ENCODE results near the gene CCDC184.
"Not testable (repeated sequence)": the region's sequence is repeated elsewhere in the genome, so short reads cannot be mapped to it uniquely, and the experiment has no call there.

CCDC184 gene

DNA sequence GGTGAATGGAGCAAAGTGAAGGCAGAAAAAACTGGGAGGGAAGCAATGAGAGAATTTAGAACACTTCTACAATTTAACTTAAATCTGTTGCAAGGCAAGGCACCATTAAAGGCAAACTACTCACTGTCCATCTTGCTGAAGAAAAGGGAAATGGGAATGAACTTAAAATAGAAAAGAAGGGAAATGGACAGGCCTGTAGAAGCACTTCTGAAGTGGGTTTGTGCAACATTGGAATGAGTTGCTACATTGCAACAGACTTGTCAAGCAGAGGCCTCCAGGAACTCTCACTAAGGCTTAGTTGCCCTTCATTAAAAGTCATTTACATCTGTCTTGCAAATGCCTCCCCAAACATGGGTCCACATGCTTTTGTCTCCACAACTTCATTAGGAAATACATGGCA lies 33.3 kb downstream of the CCDC184 start:
- Histone ChIP-seq H3K27ac (no peak overlapping the region), H3K9me3 (no peaks in the 10 kb centered on the region), H3K36me3 (no peaks in the 10 kb centered on the region), H3K4me3 (ENCODE audit: low read depth in 1 of 2, low read length in 1 of 2) (no peak overlapping the region), H3K27me3 (no peaks in the 10 kb centered on the region), H3K4me1 (ENCODE audit: control insufficient read depth in 1 of 2, insufficient read depth in 1 of 2, low read depth in 1 of 2, low read length in 1 of 2) (peaks cover 5 to 17% of the 10 kb centered on the region in 2 experiments)
- TF ChIP-seq, protein P1, sequence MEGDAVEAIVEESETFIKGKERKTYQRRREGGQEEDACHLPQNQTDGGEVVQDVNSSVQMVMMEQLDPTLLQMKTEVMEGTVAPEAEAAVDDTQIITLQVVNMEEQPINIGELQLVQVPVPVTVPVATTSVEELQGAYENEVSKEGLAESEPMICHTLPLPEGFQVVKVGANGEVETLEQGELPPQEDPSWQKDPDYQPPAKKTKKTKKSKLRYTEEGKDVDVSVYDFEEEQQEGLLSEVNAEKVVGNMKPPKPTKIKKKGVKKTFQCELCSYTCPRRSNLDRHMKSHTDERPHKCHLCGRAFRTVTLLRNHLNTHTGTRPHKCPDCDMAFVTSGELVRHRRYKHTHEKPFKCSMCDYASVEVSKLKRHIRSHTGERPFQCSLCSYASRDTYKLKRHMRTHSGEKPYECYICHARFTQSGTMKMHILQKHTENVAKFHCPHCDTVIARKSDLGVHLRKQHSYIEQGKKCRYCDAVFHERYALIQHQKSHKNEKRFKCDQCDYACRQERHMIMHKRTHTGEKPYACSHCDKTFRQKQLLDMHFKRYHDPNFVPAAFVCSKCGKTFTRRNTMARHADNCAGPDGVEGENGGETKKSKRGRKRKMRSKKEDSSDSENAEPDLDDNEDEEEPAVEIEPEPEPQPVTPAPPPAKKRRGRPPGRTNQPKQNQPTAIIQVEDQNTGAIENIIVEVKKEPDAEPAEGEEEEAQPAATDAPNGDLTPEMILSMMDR (IDR thresholded peaks at IDR 0.05): no peak

DNA sequence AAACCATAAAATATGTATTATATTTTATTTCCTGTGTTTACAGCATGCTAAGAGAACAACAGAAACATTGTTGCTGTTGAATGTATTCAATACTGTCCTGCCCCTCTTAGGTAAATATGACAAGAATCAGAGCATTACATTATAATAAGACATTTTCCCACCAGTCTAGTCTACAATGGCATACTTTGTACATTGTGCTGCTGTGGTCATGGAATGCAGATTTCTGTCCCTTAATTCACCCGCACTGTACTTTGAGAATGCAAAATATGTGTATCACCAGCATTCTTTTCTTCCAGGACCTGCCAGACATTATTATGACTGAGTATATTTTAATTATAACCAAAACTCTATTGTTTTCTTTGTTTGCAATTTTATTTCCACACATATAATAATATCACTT lies 36.2 kb downstream of the CCDC184 start:
- Histone ChIP-seq H3K27ac (no peak overlapping the region), H3K4me3 (ENCODE audit: low read depth in 1 of 2, low read length in 1 of 2) (no peak overlapping the region), H3K4me1 (ENCODE audit: control insufficient read depth in 1 of 2, insufficient read depth in 1 of 2, low read depth in 1 of 2, low read length in 1 of 2) (peaks cover 0 to 9% of the 10 kb centered on the region in 2 experiments), H3K27me3 (no peaks in the 10 kb centered on the region), H3K9me3 (no peaks in the 10 kb centered on the region), H3K36me3 (no peaks in the 10 kb centered on the region)
- TF ChIP-seq, protein P1 (IDR thresholded peaks at IDR 0.05): no peak

DNA sequence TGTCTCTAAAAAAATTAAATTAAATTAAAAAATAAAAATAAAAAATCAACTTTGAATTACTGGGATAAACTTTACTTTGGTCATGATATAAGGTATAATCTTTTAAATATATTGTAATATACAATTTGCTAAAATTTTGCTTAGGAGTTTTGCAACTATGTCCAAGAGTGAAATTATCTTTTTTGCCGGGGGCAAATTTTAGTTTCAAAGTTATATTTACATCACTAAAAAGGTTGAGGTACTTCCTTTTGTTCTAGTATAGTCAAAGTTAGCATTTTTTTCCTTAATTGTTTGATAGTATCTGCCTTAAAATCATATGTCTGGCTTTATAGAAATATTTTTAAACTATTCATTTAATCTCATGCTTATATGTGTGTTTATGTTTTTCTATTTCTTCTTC lies 37.3 kb downstream of the CCDC184 start:
- H3K4me1 ChIP-seq (ENCODE audit: control insufficient read depth in 1 of 2, insufficient read depth in 1 of 2, low read depth in 1 of 2, low read length in 1 of 2): peaks cover 0 to 9% of the 10 kb centered on the region in 2 experiments
- H3K27me3 ChIP-seq: peaks cover 2% of the 10 kb centered on the region
- no peaks in the 10 kb centered on the region for H3K36me3 ChIP-seq
- H3K9me3 ChIP-seq: no peaks in the 10 kb centered on the region
- no peak overlapping the region for H3K4me3 ChIP-seq (ENCODE audit: low read depth in 1 of 2, low read length in 1 of 2)
- TF ChIP-seq, protein P1 (IDR thresholded peaks at IDR 0.05): no peak
- H3K27ac ChIP-seq: no peak overlapping the region

DNA sequence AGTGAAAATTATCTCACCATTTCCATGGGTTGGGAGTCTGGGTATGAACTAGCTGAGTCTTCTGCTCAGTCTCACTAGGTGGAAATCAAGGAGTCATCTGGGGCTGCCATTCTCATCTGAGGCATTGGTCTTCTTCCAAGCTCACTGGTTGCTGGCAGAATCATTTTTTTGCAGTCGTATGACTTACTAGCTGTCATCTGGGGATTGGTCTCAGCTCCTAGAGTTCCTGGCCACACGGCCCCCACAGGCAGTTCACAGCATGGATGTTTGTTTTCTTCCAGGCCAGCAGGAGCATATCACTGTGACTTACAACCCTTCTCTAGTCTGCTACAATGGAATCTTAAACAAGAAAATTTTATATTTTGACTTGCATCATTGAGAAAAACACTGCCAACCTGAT lies 38.2 kb downstream of the CCDC184 start:
- Histone ChIP-seq H3K36me3 (no peaks in the 10 kb centered on the region), H3K27me3 (peaks cover 4% of the 10 kb centered on the region), H3K4me3 (ENCODE audit: low read depth in 1 of 2, low read length in 1 of 2) (no peak overlapping the region), H3K9me3 (no peaks in the 10 kb centered on the region), H3K27ac (no peak overlapping the region), H3K4me1 (ENCODE audit: control insufficient read depth in 1 of 2, insufficient read depth in 1 of 2, low read depth in 1 of 2, low read length in 1 of 2) (peaks cover 0 to 6% of the 10 kb centered on the region in 2 experiments)
- TF ChIP-seq, protein P1 (IDR thresholded peaks at IDR 0.05): no peak

GRCh38 chr12:48224533-48224932 lies 41.1 kb downstream of the CCDC184 start:
- H3K36me3 ChIP-seq; H3K9me3 ChIP-seq; H3K27ac ChIP-seq; H3K4me1 ChIP-seq (ENCODE audit: control insufficient read depth in 1 of 2, insufficient read depth in 1 of 2, low read depth in 1 of 2, low read length in 1 of 2); H3K27me3 ChIP-seq; H3K4me3 ChIP-seq (ENCODE audit: low read depth in 1 of 2, low read length in 1 of 2): not testable (repeated sequence)

DNA sequence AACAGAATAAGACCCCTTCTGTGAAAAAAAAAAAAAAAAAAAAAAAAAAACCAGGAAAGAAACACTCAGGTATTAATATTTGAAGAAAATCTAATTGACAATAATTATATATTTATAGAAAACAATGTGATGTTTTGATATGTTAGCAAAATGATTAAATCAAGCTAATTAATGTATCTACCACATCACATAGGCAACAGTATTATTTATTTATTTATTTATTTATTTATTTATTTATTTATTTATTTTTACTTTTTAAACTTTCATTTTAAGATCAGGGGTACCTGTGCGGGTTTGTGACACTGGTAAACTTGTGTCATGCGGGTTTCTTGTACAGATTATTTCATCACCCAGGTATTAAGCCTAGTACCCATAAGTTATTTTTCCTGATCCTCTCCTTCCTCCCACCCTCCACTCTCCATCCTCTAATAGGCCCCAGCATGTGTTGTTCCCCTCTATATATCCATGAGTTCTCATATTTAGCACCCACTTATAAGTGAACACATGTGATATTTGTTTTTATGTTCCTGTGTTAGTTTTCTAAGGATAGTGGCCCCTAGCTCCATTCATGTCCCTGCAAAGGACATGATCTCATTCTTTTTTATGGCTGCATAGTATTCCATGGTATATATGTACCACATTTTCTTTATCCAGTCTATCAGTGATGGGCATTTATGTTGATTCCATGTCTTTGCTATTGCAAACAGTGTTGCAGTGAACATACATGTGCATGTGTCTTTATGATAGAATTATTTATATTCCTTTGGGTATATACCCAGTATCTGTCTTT lies 47.9 kb downstream of the CCDC184 start:
- not testable (repeated sequence) for H3K4me3 ChIP-seq (ENCODE audit: low read depth in 1 of 2, low read length in 1 of 2); H3K4me1 ChIP-seq (ENCODE audit: control insufficient read depth in 1 of 2, insufficient read depth in 1 of 2, low read depth in 1 of 2, low read length in 1 of 2); H3K27ac ChIP-seq; H3K36me3 ChIP-seq; H3K9me3 ChIP-seq; H3K27me3 ChIP-seq

Data from neutrophil (primary cell).